Stomach (tissue), 9 donors: ENCODE measurements around the gene MAEA. TPM values are rescaled to one million over a fixed set of nuclear protein-coding genes. Genes with fewer than 3 reads are reported as not detected.

ENCODE experiments used
- DNase-seq, 2 donors: peaks; one replicate each; pipeline versions ENCODE4 v3.0.0 to v3.0.0-alpha.2; 2013 to 2019
- H3K27ac ChIP-seq, 5 donors: fragments of 200-600 bp in 4 of 5; sonication (generic) in 4 of 5; one replicate each; pipeline ENCODE4 v1.5.1; 2013 to 2019; ENCODE audit warnings: mild to moderate bottlenecking in 1 of 5, moderate library complexity in 1 of 5
- H3K27me3 ChIP-seq, 3 donors: fragments of 200-600 bp; sonication (generic); one replicate each; pipeline ENCODE4 v1.5.1; 2017 to 2019; ENCODE audit warnings: mixed run types in 1 of 3
- H3K36me3 ChIP-seq, 4 donors: fragments of 200-600 bp; sonication (generic); 1 replicate in 3 of 4; 2 replicates in 1 of 4; pipeline ENCODE4 v1.5.1; 2016 to 2019
- H3K4me1 ChIP-seq, 4 donors: fragments of 200-600 bp; sonication (generic); one replicate each; pipeline ENCODE4 v1.5.1; 2016 to 2019
- H3K4me3 ChIP-seq, 4 donors: fragments of 200-600 bp; sonication (generic) in 3 of 4; one replicate each; pipeline ENCODE4 v1.5.1; 2016 to 2019; ENCODE audit warnings: mild to moderate bottlenecking in 1 of 4
- H3K9me3 ChIP-seq, 4 donors: fragments of 200-600 bp; sonication (generic); one replicate each; pipeline ENCODE4 v1.5.1; 2016 to 2019
- EP300 ChIP-seq: sonication (generic); formaldehyde crosslinking; IDR thresholded peaks from one replicate; pipeline ENCODE4 v1.6.1; 2017; ENCODE audit warnings: antibody characterized with exemption
- POLR2A ChIP-seq, 4 donors: fragments of 450-650 bp; IDR thresholded peaks; one replicate each; pipeline ENCODE4 v1.6.1; 2016; ENCODE audit warnings: antibody characterized with exemption in 4 of 4, control low read depth in 2 of 4, mild to moderate bottlenecking in 1 of 4, moderate library complexity in 1 of 4
- POLR2AphosphoS5 ChIP-seq, 3 donors: sonication (generic); formaldehyde crosslinking; IDR thresholded peaks; one replicate each; pipeline ENCODE4 v1.6.1; 2016; ENCODE audit warnings: antibody characterized with exemption in 3 of 3
- WGBS, 5 donors: extraction: QIAGEN DNeasy Blood & Tissue Kit in 3 of 5; methylation state at CpG; one replicate each; pipeline versions ENCODE4 v1.1.5 to v1.1.7; 2013 to 2018; 5-methylcytosine and 5-hydroxymethylcytosine counted together
- intact Hi-C: fragments of 100-400 bp; cut with DNase I; formaldehyde crosslinking; loops from one replicate; pipeline ENCODE4 v1.15.1; 2023; ENCODE audit warnings: low total_unique reads
- polyA plus RNA-seq, 3 donors: library from polyadenylated mRNA; stranded (reverse); fragments of 200-250 nt; gene quantifications; one replicate each; pipeline ENCODE4 v1.2.3, GENCODE V29; 2013
- total RNA-seq, 5 donors: library from RNA; depleted of rRNA; stranded (reverse); fragments of >200 nt; gene quantifications; one replicate each; pipeline versions ENCODE4 v1.1.0 to v1.2.3, GENCODE V29; 2014 to 2016
- TF ChIP-seq, protein P1 (sequence below), 7 experiments: fragments of 450-650 bp in 4 of 7; fragments of 200-600 bp in 3 of 7; sonication (generic) in 3 of 7; IDR thresholded peaks; one replicate each; pipeline ENCODE4 v1.5.1; 2016 to 2019; ENCODE audit warnings: antibody characterized with exemption in 7 of 7, control low read depth in 2 of 7, mild to moderate bottlenecking in 1 of 7
- donor health status: healthy with polysubstance abuse.
- donor health status: Bipolar disorder and iron deficiency.
- donor health status: healthy.

Gene MAEA
- total and polyA plus RNA-seq, 8 donors = 34.0 to 295 (median 63.0) TPM

- TF ChIP-seq POLR2AphosphoS5 (IDR thresholded peaks at IDR 0.05) (no peak), EP300 (no peak), POLR2A (IDR thresholded peaks at IDR 0.05) (no peak)
- TF ChIP-seq, protein P1, sequence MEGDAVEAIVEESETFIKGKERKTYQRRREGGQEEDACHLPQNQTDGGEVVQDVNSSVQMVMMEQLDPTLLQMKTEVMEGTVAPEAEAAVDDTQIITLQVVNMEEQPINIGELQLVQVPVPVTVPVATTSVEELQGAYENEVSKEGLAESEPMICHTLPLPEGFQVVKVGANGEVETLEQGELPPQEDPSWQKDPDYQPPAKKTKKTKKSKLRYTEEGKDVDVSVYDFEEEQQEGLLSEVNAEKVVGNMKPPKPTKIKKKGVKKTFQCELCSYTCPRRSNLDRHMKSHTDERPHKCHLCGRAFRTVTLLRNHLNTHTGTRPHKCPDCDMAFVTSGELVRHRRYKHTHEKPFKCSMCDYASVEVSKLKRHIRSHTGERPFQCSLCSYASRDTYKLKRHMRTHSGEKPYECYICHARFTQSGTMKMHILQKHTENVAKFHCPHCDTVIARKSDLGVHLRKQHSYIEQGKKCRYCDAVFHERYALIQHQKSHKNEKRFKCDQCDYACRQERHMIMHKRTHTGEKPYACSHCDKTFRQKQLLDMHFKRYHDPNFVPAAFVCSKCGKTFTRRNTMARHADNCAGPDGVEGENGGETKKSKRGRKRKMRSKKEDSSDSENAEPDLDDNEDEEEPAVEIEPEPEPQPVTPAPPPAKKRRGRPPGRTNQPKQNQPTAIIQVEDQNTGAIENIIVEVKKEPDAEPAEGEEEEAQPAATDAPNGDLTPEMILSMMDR (IDR thresholded peaks at IDR 0.05) = no peak
- 92 to 98% (median 94%) methylated on average over 2 to 13 of the region's 13 CpGs for WGBS, 5 donors
Observed at GRCh38 chr4:1364748-1365147, 75.1 kb downstream of the MAEA start.

GRCh38 chr4:1365271-1366178, 75.8 kb downstream of the MAEA start:
- intact Hi-C loops = no loop called here
- DNase-seq = peak in 1 of 2 donors; percentile 55
- TF ChIP-seq POLR2A (IDR thresholded peaks at IDR 0.05) = no peak
- TF ChIP-seq, protein P1 (IDR thresholded peaks at IDR 0.05) = no peak
- no peak for TF ChIP-seq EP300
- TF ChIP-seq POLR2AphosphoS5 (IDR thresholded peaks at IDR 0.05) = no peak
- Histone ChIP-seq H3K27ac (no peak overlapping the region), H3K4me1 (peaks cover 0 to 7% (median under 1%) of the 10 kb centered on the region in 4 donors), H3K36me3 (peaks cover 16 to 63% (median 55%) of the 10 kb centered on the region in 4 donors), H3K9me3 (no peaks in the 10 kb centered on the region), H3K4me3 (no peak overlapping the region), H3K27me3 (no peaks in the 10 kb centered on the region)
- 72 to 83% (median 75%) methylated on average over 15 to 25 of the region's 25 CpGs for WGBS, 5 donors

More at GRCh38 chr4:1364748-1365147, 75.1 kb downstream of the MAEA start:
- Histone ChIP-seq H3K36me3 (peaks cover 18 to 66% (median 59%) of the 10 kb centered on the region in 4 donors), H3K4me3 (no peak overlapping the region), H3K27me3 (no peaks in the 10 kb centered on the region), H3K9me3 (no peaks in the 10 kb centered on the region), H3K4me1 (peaks cover 0 to 5% (median 0%) of the 10 kb centered on the region in 4 donors), H3K27ac (no peak overlapping the region)
- intact Hi-C loops = no loop called here
- no peak for DNase-seq

DNA sequence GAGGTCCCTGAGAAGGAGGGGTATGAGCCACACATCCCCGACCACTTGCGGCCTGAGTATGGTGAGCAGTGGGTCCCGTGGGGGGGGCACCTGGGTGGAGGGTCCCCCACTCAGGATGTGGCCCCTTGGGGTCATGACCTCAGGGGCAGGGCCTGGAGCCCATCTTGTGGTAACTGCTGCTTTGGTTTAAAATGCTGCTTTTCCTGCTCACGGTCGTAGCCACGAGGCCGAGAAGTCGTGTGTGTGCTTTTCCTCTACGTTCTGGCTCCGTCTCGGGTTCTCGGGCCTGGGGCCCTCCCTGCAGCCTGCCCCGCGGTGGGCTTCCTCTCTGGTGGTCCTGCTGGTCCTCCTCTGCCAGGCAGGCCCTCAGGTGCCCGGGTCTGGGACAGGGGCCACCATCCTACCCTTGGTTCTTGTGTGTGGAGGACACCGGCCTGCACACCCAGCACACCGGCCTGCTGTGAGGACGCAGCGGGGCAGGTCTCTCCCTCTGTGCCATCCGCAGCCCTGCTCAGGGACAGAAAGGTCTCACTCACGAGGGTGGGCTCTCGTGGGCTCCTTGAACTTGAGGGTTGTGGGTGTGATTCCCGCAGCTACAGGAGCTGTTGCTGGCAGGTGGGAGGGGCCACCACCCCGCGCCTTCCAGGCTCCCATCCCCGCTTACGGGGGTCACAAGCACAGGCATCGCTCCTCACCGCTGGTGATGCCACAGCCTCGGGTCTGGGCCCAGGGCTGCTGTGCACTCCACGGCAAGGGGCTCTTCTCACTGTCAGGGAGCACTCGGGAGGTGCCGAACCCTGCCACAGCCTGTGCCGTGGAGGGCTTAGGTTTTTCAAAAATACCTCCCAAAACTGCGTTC, 76.9 kb downstream of the MAEA start:
- H3K9me3 ChIP-seq = no peaks in the 10 kb centered on the region
- no peaks in the 10 kb centered on the region for H3K27me3 ChIP-seq
- 93 to 96% (median 95%) methylated on average over 23 to 35 of the region's 35 CpGs for WGBS, 5 donors
- H3K4me1 ChIP-seq = peaks cover 0 to 12% (median 5%) of the 10 kb centered on the region in 4 donors
- H3K27ac ChIP-seq = no peak overlapping the region
- intact Hi-C loops = no loop called here
- DNase-seq = no peak
- H3K4me3 ChIP-seq = no peak overlapping the region
- H3K36me3 ChIP-seq = peaks cover 10 to 65% (median 60%) of the 10 kb centered on the region in 4 donors
- TF ChIP-seq, protein P1 (IDR thresholded peaks at IDR 0.05) = no peak
- no peak for TF ChIP-seq POLR2AphosphoS5 (IDR thresholded peaks at IDR 0.05)
- TF ChIP-seq EP300 = no peak
- TF ChIP-seq POLR2A (IDR thresholded peaks at IDR 0.05) = no peak

DNA sequence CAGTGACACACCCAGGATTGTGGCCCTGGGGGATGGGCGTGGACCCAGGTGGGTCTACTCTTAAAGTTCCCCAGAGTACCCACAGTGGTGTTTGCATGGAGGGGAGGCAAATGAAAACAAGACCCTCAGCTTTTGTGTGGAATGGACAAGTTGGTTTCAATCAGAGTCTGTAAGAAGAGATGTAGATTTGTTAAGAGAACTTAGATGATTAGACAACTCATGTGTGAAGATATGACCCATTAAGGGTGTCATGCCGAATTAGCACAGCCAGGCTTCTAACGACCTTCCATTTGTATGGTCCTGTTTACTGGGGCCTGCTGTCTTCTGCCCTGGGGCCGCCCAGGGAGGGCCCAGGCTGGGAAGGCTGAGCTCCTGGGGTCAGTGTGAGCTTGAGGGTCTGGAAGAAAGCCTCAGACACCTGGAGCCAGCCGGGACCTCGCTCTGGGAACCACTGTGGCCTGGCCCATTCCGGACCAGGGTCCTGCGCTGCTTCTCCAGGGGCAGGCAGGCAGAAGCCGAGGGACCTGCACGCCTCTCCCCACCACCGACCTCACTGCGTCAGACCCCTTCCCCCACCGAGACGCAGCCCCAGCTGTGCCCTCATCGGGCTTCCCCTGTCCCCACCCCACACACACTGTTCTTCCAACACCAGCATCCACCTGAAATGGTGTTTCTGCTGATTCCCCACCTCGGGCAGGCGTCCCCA, 77.7 kb downstream of the MAEA start:
- H3K9me3 ChIP-seq = no peaks in the 10 kb centered on the region
- H3K4me1 ChIP-seq = peaks cover 0 to 12% (median 5%) of the 10 kb centered on the region in 4 donors
- intact Hi-C loops = no loop called here
- WGBS, 5 donors = 91 to 96% (median 94%) methylated on average over 10 to 17 of the region's 17 CpGs
- H3K27ac ChIP-seq = no peak overlapping the region
- H3K4me3 ChIP-seq = no peak overlapping the region
- DNase-seq = no peak
- peaks cover 10 to 71% (median 67%) of the 10 kb centered on the region in 4 donors for H3K36me3 ChIP-seq
- TF ChIP-seq POLR2AphosphoS5 (IDR thresholded peaks at IDR 0.05) (no peak), EP300 (no peak), POLR2A (IDR thresholded peaks at IDR 0.05) (no peak)
- TF ChIP-seq, protein P1 (IDR thresholded peaks at IDR 0.05) = no peak
- H3K27me3 ChIP-seq = no peaks in the 10 kb centered on the region
